Measurements from ENCODE around the gene COL9A3.

The COL9A3 gene

GRCh38 chr20:62778601-62779416 is 38.0 kb upstream of the COL9A3 start:
- no peak for DNase-seq

GRCh38 chr20:62779417-62779685 is 37.5 kb upstream of the COL9A3 start:
- no peak for DNase-seq

- no peak for DNase-seq
Measured at GRCh38 chr20:62780204-62780603, 36.6 kb upstream of the COL9A3 start.

GRCh38 chr20:62780696-62781095 is 36.2 kb upstream of the COL9A3 start:
- no peak for DNase-seq

GRCh38 chr20:62782149-62782892 is 34.5 kb upstream of the COL9A3 start:
- no peak for DNase-seq

GRCh38 chr20:62782893-62783278 is 34.0 kb upstream of the COL9A3 start:
- no peak for DNase-seq

GRCh38 chr20:62784497-62784896 is 32.4 kb upstream of the COL9A3 start:
- DNase-seq: no peak

- no peak for DNase-seq
Measured at GRCh38 chr20:62785393-62785792, 31.5 kb upstream of the COL9A3 start.

GRCh38 chr20:62786157-62786556 is 30.7 kb upstream of the COL9A3 start:
- no peak for DNase-seq

GRCh38 chr20:62787321-62787720 is 29.5 kb upstream of the COL9A3 start:
- no peak for DNase-seq

GRCh38 chr20:62787866-62788265 is 29.0 kb upstream of the COL9A3 start:
- no peak for DNase-seq

- no peak for DNase-seq
Measured at GRCh38 chr20:62788607-62789006, 28.2 kb upstream of the COL9A3 start.

- no peak for DNase-seq
Measured at GRCh38 chr20:62790075-62790474, 26.8 kb upstream of the COL9A3 start.

GRCh38 chr20:62791301-62792181 is 25.3 kb upstream of the COL9A3 start:
- peak; percentile 87 to 94 for DNase-seq

- DNase-seq: peak in 1 of 2 experiments; percentile 48
Measured at GRCh38 chr20:62792182-62792939, 24.5 kb upstream of the COL9A3 start.

GRCh38 chr20:62792940-62793756 is 23.7 kb upstream of the COL9A3 start:
- DNase-seq: no peak

- no peak for DNase-seq
Measured at GRCh38 chr20:62793757-62794006, 23.2 kb upstream of the COL9A3 start.

GRCh38 chr20:62794007-62794724 is 22.7 kb upstream of the COL9A3 start:
- DNase-seq: peak; percentile 85 to 96

- peak in 1 of 2 experiments; percentile 72 for DNase-seq
Measured at GRCh38 chr20:62795023-62795761, 21.7 kb upstream of the COL9A3 start.

GRCh38 chr20:62796699-62797491 is 20.0 kb upstream of the COL9A3 start:
- DNase-seq: no peak
